K562 (cell line): Measurements from ENCODE around the gene SCYGR3.

Experiments
- CHD2 ChIP-seq: IDR thresholded peaks from 2 replicates; pipeline ENCODE4 v1.6.1; 2011; ENCODE audit warnings: low read depth, low read length
- HMBOX1 ChIP-seq: sonication (generic); IDR thresholded peaks from 2 replicates; pipeline ENCODE4 v1.6.1; 2016
- ZNF512 ChIP-seq: IDR thresholded peaks from 2 replicates; pipeline ENCODE4 v1.6.1; 2016; ENCODE audit warnings: missing genetic modification characterization, missing compliant biosample characterization
- TF ChIP-seq, protein P1 (sequence below): sonication (generic); formaldehyde crosslinking; IDR thresholded peaks from 2 replicates; pipeline ENCODE4 v1.8.1; 2022; ENCODE audit warnings: missing genetic modification reagents

GRCh38 chr2:227655454-227655853 lies 40.8 kb upstream of the SCYGR3 start:
- no peak for TF ChIP-seq HMBOX1
- TF ChIP-seq CHD2: no peak
- TF ChIP-seq, protein P1, sequence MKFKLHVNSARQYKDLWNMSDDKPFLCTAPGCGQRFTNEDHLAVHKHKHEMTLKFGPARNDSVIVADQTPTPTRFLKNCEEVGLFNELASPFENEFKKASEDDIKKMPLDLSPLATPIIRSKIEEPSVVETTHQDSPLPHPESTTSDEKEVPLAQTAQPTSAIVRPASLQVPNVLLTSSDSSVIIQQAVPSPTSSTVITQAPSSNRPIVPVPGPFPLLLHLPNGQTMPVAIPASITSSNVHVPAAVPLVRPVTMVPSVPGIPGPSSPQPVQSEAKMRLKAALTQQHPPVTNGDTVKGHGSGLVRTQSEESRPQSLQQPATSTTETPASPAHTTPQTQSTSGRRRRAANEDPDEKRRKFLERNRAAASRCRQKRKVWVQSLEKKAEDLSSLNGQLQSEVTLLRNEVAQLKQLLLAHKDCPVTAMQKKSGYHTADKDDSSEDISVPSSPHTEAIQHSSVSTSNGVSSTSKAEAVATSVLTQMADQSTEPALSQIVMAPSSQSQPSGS: no peak
- no peak for TF ChIP-seq ZNF512 (tag)
